Activated T-cell treated with anti-CD3 and anti-CD28 coated beads for 1 hour (primary cell): ENCODE data around the gene BASP1.
"Not testable (repeated sequence)": the region's sequence is repeated elsewhere in the genome, so short reads cannot be mapped to it uniquely, and the experiment has no call there.

ENCODE experiments used
- DNase-seq: peaks from one replicate; pipeline ENCODE4 v3.0.0-alpha.2; 2020; ENCODE audit warnings: low read depth

The BASP1 gene

DNA sequence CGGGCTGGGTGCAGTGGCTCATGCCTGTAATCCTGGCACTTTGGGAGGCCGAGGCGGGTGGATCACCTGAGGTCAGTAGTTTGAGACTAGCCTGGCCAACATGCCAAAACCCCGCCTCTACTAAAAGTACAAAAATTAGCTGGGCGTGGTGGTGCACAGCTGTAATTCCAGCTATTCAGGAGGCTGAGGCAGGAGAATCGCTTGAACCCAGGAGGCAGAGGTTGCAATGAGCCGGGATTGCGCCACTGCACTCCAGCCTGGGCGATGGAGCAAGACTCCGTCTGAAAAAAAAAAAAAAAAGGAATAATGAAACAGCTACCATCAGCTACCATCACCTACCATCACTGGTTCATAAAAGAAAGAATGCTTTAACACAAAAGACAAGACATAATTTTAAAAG lies 25.9 kb upstream of the BASP1 start:
- not testable (repeated sequence) for DNase-seq

DNA sequence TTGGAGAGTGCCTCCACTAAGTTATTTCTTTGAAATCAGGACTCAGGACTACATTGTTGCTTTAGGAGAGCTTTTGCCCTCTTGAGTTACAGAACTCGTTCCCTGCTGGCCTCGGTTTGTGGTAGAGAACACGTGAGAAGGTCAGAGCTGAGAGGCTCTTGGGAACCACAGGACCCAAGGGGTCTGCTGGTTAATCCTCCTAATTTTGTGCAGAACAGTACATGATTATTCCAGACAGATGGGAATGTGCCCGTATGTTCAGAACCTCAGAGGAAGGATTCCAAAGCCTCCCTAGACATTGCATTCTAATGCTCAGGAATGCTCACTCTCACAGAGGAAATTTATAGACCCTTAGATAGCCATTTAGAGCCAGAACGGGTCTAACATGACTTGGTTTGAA lies 25.2 kb upstream of the BASP1 start:
- no peak for DNase-seq

DNA sequence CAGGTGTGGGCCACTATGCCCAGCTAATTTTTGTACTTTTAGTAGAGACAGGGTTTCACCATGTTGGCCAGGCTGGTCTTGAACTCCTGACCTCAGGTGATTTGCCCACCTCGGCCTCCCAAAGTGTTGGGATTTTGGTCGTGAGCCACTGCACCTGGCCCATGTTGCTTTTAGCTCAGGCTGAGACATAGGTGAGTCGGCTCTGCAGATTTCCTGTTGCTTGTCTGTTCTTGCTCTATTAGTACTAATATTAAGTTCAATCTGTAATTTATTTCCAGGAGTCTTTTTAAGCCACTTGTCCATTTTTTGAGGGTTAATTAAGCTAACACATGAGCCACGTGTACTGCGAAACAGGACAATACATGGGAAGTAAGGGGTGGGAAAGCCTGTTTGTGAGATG lies 21.4 kb upstream of the BASP1 start:
- DNase-seq = no peak

DNA sequence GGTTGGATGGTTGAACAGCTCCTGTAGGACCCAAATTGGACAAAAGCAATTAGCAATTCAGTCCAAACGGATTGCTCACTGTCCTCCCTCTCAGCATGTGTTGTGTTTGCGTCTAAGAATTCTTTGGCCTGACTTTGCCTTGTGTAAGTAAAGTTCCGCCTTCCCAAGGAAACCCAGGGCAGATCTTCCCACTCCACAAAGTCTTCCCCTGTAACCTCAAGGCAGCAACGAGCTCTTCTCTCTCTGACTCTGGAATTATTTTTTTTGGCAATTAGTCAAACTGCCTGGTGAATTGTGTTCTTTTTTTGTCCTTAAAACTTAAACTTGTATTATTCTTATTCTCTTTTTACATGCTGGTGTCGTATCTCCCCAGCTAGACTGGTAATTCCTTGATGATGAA lies 20.7 kb upstream of the BASP1 start:
- DNase-seq = no peak

GRCh38 chr5:17203329-17204132 lies 13.9 kb upstream of the BASP1 start:
- DNase-seq = no peak

DNA sequence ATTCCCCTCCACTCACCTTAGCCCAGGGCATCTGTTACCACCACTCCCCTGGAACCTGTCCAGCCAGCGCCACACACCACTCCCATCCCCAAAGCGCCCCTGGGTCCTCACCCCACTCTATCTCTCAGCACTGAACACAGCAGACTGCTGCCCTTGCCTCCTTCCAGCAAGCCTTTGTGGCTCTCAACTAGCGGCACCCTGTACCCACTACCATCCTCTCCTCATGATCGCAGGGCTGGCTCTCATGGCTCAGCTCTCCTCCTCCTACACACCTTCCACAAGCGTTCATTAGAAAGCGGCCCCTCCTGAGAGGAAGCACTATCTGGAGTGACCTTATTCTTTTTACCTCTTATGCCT lies 13.3 kb upstream of the BASP1 start:
- DNase-seq = no peak

DNA sequence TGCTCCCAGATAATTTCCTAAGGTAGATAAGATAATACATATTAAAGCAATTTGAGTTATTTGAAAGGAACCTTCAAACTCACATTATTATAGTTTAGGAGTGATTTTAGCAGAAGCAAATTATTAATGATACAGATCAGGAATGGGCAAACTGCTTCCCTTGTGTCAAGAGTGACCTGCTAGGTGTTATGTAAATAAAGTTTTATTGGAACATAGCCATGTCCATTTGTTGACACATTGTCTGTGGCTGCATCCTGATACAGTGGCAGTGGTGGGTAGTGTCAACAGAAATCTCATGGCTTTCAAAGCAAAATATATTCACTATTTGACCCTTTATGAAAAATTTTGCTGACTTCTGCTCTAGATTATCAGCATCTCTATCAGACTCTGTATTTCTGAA lies 11.4 kb upstream of the BASP1 start:
- DNase-seq = no peak

DNA sequence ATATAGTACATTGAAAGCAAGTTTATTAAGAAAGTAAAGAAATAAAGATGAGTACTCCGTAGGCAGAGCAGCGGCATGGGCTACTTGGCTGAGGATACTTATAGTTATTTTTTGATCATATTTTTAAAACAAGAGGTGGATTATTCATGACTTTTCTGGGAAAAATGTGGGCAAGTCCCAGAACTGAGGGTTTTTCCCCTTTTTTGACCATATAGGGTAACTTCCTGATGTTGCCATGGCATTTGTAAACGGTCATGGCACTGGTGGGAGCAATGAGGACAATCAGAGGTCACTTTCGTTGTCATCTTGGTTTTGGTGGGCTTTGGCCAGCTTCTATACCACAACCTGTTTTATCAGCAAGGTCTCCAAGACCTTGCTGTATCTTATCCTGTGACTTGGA lies 5.2 kb upstream of the BASP1 start:
- no peak for DNase-seq

DNA sequence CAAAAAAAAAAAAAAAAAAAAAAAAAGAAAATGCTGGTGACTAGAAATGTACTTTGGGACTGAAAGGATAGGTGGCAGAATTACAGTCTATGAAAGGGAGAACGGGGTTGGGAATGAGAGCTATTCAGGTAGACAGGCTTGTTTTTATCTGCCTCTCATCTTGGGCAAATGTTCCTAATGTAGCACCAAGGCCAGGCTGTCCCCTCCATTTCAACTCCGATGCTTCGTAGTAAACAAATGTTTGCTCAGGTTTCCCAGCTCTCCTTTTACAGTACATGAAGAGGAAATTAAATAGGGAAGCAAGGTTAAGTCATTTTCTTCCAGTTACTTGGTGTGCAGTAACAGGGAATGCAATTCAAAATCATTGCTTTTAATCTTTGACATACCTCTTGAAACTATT lies 4.4 kb upstream of the BASP1 start:
- no peak for DNase-seq

GRCh38 chr5:17213938-17214337 lies 3.5 kb upstream of the BASP1 start:
- no peak for DNase-seq

DNA sequence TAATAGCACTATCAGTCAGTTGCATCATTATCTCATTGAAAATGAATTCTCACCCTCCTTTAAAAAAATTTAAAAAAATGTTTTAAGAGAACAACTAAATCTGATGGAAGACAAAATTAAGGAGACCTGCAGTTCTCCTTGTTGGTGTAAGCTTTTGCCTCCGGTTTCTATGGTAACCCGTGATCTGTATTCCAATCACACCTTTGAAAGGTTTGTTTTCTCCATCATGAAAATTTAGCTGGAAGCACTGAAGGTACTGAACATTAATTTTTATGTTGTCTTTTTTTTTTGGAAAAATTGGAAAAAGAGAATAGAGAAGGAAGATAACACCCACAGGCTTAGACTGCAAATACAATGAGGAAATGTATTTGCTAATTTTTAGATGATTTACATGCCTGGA lies 2.5 kb upstream of the BASP1 start:
- no peak for DNase-seq

DNA sequence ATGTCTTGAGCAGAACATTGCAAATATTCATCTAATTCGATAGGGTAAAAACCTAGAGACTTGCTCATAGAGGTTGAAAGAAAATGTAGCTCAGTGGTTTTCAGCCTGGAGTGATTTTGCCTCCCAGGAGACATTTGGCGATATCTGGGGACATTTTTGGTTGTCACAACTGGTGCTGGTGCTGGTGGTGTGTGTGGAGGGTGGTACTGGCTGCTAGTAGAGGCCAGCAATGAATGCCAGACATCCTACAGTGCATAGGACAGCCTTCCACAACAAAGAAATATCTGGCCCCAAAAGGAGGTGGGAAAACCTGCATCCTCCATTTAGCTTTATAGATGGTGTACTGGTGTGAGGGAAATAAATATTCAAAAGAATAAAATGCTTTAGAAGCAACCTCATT lies 2.1 kb upstream of the BASP1 start:
- DNase-seq = no peak

- no peak for DNase-seq
Observed at GRCh38 chr5:17216176-17216973, 1.1 kb upstream of the BASP1 start.

- DNase-seq = no peak
Observed at GRCh38 chr5:17216974-17217492, 398 bp upstream of the BASP1 start.

GRCh38 chr5:17218353-17219005 lies 1.0 kb downstream of the BASP1 start:
- DNase-seq = no peak

DNA sequence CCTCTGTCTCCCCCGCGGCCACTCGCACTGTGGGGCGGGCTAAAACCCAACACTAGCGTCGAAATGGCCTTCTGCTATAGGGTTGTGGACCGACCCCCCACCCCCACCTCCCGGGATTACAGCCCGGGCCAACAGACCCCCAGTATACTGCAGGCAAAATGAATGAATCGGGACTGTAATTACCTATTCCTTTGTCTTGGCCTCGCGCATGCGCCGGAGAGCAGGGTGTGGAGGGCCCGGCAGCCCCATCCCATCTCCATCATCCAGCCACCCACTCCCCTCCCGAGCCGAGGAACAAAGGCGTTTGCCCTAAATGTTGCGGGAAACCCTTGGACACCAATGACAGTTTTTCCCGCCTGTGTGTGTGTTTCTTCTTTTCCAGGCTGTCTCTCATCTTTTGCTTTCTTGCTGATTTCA lies 1.6 kb downstream of the BASP1 start:
- no peak for DNase-seq

DNA sequence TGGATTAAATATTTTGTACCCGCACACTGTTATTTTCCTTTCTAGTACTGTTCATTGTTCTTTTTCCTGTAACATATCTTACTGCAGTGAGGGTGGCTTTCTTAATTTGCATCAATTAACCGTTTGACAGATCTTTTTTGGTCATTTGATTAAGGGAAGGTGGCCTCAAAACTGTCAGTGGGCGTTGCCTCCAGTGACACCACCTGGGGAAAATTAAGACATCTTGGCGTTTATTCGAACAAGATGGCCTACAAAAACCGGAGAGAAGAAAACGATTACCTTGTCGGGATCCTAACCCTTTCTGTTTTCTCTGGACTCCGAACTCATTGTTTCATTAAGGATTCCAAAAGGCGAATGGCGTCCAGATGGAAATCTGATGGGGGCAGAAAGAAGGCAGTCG lies 2.0 kb downstream of the BASP1 start:
- DNase-seq = no peak

GRCh38 chr5:17219992-17220391 lies 2.6 kb downstream of the BASP1 start:
- no peak for DNase-seq

DNA sequence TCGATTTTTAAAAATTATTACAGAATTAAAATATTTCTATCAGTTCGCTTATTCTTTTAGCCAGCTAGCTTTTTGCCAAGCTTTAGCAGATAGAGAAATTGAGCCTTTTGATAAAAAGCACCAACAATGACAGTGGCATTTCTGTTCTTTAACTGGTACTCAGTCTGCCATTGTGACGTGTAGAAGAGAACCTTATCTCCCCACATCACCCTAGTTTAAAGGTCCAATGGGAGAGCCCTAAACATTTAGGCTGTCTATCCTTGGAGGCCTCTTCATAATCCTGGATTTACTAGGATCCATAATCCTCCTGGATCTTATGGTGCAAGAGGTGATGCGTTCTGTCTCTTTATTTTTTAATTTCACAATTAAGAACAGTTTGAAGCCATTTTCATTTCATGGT lies 3.0 kb downstream of the BASP1 start:
- no peak for DNase-seq

GRCh38 chr5:17221843-17222636 lies 4.6 kb downstream of the BASP1 start:
- no peak for DNase-seq

GRCh38 chr5:17222664-17223063 lies 5.2 kb downstream of the BASP1 start:
- no peak for DNase-seq
